Liver (tissue), 9 donors: Measurements from ENCODE around the gene KLK12. TPM values are rescaled to one million over a fixed set of nuclear protein-coding genes. Genes with fewer than 3 reads are reported as not detected.

Experiments
- DNase-seq: peaks from one replicate; pipeline ENCODE4 v3.0.0-alpha.2; 2017; ENCODE audit warnings: low spot score
- H3K27ac ChIP-seq, 2 donors: one replicate each; pipeline ENCODE4 v1.7.0; 2013; ENCODE audit warnings: inconsistent platforms in 2 of 2, low read length in 2 of 2, control low read depth in 1 of 2, low read depth in 1 of 2, mild to moderate bottlenecking in 1 of 2
- H3K27me3 ChIP-seq, 4 donors: one replicate each; pipeline versions ENCODE4 v1.6.1 to v1.7.0; 2013; ENCODE audit warnings: low read length in 3 of 4, inconsistent platforms in 1 of 4, mild to moderate bottlenecking in 1 of 4, moderate library complexity in 1 of 4; ENCODE audit not compliant: control insufficient read depth in 4 of 4, insufficient read depth in 4 of 4
- H3K36me3 ChIP-seq, 4 donors: one replicate each; pipeline versions ENCODE4 v1.6.1 to v1.7.0; 2013; ENCODE audit warnings: low read length in 3 of 4, mild to moderate bottlenecking in 3 of 4, low read depth in 1 of 4, moderate library complexity in 1 of 4; ENCODE audit not compliant: control insufficient read depth in 4 of 4, insufficient read depth in 3 of 4
- H3K4me1 ChIP-seq, 4 donors: one replicate each; pipeline versions ENCODE4 v1.6.1 to v1.7.0; 2013; ENCODE audit warnings: low read length in 3 of 4, mild to moderate bottlenecking in 3 of 4, moderate library complexity in 1 of 4; ENCODE audit not compliant: control insufficient read depth in 4 of 4, insufficient read depth in 4 of 4
- H3K4me3 ChIP-seq, 3 donors: one replicate each; pipeline versions ENCODE4 v1.6.1 to v1.7.0; 2013; ENCODE audit warnings: low read length in 3 of 3, control low read depth in 1 of 3, low read depth in 1 of 3, mild to moderate bottlenecking in 1 of 3
- H3K9ac ChIP-seq, 2 donors: one replicate each; pipeline ENCODE4 v1.7.0; 2013; ENCODE audit warnings: low read length in 2 of 2, mild to moderate bottlenecking in 2 of 2, moderate library complexity in 2 of 2, control low read depth in 1 of 2, low read depth in 1 of 2
- H3K9me3 ChIP-seq, 4 donors: one replicate each; pipeline versions ENCODE4 v1.6.1 to v1.7.0; 2013; ENCODE audit warnings: low read length in 3 of 4; ENCODE audit not compliant: control insufficient read depth in 4 of 4
- FOXA1 ChIP-seq: IDR thresholded peaks from 2 replicates; pipeline ENCODE4 v1.6.1; 2016; ENCODE audit warnings: antibody characterized with exemption
- GABPA ChIP-seq, 2 donors: IDR thresholded peaks in 1 of 2; conservative IDR thresholded peaks in 1 of 2; 2 replicates each; pipeline ENCODE4 v1.6.1; 2016; ENCODE audit warnings: antibody characterized with exemption in 2 of 2, mild to moderate bottlenecking in 1 of 2, moderate library complexity in 1 of 2
- HNF4A ChIP-seq, 2 donors: conservative IDR thresholded peaks; 2 replicates each; pipeline ENCODE4 v1.6.1; 2016; ENCODE audit warnings: antibody characterized with exemption in 2 of 2, mild to moderate bottlenecking in 2 of 2
- NR2F2 ChIP-seq: IDR thresholded peaks from 2 replicates; pipeline ENCODE4 v1.6.1; 2016; ENCODE audit warnings: antibody characterized with exemption
- RAD21 ChIP-seq, 2 donors: IDR thresholded peaks; 2 replicates each; pipeline ENCODE4 v1.6.1; 2016; ENCODE audit warnings: antibody characterized with exemption in 2 of 2, mild to moderate bottlenecking in 2 of 2
- SP1 ChIP-seq: IDR thresholded peaks from 2 replicates; pipeline ENCODE4 v1.6.1; 2018; ENCODE audit warnings: antibody characterized with exemption, mild to moderate bottlenecking
- WGBS: extraction: QIAGEN DNeasy Blood & Tissue Kit; methylation state at CpG from one replicate; pipeline ENCODE4 v1.1.7; 2013; 5-methylcytosine and 5-hydroxymethylcytosine counted together
- polyA plus RNA-seq, 2 donors: library from polyadenylated mRNA; stranded (reverse) in 1 of 2; unstranded in 1 of 2; fragments of 200-250 nt in 1 of 2; fragments of >200 nt in 1 of 2; fragmentation: Nextera tagmentation in 1 of 2; extraction: Ambion mirVana in 1 of 2; gene quantifications; one replicate each; pipeline versions ENCODE4 v1.2.1 to v1.2.3, GENCODE V29; 2013 to 2015
- total RNA-seq, 2 donors: library from RNA; depleted of rRNA; stranded (reverse); fragments of >200 nt; gene quantifications; one replicate each; pipeline ENCODE4 v1.2.3, GENCODE V29; 2014
- TF ChIP-seq, protein P1 (sequence below): IDR thresholded peaks from 2 replicates; pipeline ENCODE4 v1.6.1; 2016; ENCODE audit warnings: antibody characterized with exemption
- TF ChIP-seq, protein P2 (sequence below): IDR thresholded peaks from 2 replicates; pipeline ENCODE4 v1.6.1; 2016; ENCODE audit warnings: antibody characterized with exemption, mild to moderate bottlenecking
- TF ChIP-seq, protein P3 (sequence below): IDR thresholded peaks from 2 replicates; pipeline ENCODE4 v1.6.1; 2016; ENCODE audit warnings: antibody characterized with exemption
- TF ChIP-seq, protein P4 (sequence below): IDR thresholded peaks from 2 replicates; pipeline ENCODE4 v1.6.1; 2016; ENCODE audit warnings: antibody characterized with exemption
- TF ChIP-seq, protein P5 (sequence below): fragments of 150-350 bp; IDR thresholded peaks from 2 replicates; pipeline ENCODE4 v1.5.1; 2017; ENCODE audit warnings: improper control_type of control experiment, low read depth, low read length; ENCODE audit not compliant: missing input control
- donor health status: healthy.
- donor health status: healthy.
- donor health status: healthy.
- donor health status: healthy.
- donor health status: healthy.

KLK12 gene
- total and polyA plus RNA-seq, 4 donors, result not detected

DNA sequence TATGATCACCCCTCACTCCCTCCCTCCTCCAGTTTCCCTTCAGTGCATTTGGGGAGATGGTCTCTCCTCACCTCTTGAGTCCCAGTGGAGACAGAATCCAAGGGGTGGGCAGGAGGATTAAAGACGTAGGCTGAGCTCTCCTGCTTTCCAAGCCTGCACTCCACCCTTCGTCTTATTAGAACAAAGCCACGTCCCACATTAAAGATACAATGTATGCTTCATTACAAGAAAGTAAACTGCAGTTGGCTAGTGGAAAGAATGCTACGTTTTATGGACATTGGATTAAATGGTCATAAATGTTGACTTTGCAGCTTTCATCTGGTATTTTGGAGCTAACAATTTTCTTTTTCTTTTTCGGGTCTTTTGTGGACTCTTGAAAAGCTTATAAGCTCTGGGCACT, 6.9 kb downstream of the KLK12 start:
- H3K4me3 ChIP-seq, result no peak overlapping the region
- H3K4me1 ChIP-seq, result no peaks in the 10 kb centered on the region
- DNase-seq, result no peak
- 54% methylated on average over 5 of the region's 5 CpGs for WGBS
- TF ChIP-seq NR2F2, result no peak
- TF ChIP-seq, protein P1, sequence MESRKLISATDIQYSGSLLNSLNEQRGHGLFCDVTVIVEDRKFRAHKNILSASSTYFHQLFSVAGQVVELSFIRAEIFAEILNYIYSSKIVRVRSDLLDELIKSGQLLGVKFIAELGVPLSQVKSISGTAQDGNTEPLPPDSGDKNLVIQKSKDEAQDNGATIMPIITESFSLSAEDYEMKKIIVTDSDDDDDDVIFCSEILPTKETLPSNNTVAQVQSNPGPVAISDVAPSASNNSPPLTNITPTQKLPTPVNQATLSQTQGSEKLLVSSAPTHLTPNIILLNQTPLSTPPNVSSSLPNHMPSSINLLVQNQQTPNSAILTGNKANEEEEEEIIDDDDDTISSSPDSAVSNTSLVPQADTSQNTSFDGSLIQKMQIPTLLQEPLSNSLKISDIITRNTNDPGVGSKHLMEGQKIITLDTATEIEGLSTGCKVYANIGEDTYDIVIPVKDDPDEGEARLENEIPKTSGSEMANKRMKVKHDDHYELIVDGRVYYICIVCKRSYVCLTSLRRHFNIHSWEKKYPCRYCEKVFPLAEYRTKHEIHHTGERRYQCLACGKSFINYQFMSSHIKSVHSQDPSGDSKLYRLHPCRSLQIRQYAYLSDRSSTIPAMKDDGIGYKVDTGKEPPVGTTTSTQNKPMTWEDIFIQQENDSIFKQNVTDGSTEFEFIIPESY, result no peak
- TF ChIP-seq, protein P2, sequence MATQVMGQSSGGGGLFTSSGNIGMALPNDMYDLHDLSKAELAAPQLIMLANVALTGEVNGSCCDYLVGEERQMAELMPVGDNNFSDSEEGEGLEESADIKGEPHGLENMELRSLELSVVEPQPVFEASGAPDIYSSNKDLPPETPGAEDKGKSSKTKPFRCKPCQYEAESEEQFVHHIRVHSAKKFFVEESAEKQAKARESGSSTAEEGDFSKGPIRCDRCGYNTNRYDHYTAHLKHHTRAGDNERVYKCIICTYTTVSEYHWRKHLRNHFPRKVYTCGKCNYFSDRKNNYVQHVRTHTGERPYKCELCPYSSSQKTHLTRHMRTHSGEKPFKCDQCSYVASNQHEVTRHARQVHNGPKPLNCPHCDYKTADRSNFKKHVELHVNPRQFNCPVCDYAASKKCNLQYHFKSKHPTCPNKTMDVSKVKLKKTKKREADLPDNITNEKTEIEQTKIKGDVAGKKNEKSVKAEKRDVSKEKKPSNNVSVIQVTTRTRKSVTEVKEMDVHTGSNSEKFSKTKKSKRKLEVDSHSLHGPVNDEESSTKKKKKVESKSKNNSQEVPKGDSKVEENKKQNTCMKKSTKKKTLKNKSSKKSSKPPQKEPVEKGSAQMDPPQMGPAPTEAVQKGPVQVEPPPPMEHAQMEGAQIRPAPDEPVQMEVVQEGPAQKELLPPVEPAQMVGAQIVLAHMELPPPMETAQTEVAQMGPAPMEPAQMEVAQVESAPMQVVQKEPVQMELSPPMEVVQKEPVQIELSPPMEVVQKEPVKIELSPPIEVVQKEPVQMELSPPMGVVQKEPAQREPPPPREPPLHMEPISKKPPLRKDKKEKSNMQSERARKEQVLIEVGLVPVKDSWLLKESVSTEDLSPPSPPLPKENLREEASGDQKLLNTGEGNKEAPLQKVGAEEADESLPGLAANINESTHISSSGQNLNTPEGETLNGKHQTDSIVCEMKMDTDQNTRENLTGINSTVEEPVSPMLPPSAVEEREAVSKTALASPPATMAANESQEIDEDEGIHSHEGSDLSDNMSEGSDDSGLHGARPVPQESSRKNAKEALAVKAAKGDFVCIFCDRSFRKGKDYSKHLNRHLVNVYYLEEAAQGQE, result no peak
- no peak for TF ChIP-seq GABPA (IDR thresholded peaks at IDR 0.05 in 1 of 2, conservative IDR thresholded peaks at IDR 0.05 in 1 of 2)
- no peak for TF ChIP-seq SP1
- TF ChIP-seq FOXA1, result no peak
- TF ChIP-seq, protein P3, sequence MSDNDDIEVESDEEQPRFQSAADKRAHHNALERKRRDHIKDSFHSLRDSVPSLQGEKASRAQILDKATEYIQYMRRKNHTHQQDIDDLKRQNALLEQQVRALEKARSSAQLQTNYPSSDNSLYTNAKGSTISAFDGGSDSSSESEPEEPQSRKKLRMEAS, result no peak
- no peak for TF ChIP-seq RAD21 (IDR thresholded peaks at IDR 0.05)
- TF ChIP-seq, protein P4, sequence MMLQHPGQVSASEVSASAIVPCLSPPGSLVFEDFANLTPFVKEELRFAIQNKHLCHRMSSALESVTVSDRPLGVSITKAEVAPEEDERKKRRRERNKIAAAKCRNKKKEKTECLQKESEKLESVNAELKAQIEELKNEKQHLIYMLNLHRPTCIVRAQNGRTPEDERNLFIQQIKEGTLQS, result no peak
- TF ChIP-seq HNF4A (conservative IDR thresholded peaks at IDR 0.05), result no peak
- TF ChIP-seq, protein P5, sequence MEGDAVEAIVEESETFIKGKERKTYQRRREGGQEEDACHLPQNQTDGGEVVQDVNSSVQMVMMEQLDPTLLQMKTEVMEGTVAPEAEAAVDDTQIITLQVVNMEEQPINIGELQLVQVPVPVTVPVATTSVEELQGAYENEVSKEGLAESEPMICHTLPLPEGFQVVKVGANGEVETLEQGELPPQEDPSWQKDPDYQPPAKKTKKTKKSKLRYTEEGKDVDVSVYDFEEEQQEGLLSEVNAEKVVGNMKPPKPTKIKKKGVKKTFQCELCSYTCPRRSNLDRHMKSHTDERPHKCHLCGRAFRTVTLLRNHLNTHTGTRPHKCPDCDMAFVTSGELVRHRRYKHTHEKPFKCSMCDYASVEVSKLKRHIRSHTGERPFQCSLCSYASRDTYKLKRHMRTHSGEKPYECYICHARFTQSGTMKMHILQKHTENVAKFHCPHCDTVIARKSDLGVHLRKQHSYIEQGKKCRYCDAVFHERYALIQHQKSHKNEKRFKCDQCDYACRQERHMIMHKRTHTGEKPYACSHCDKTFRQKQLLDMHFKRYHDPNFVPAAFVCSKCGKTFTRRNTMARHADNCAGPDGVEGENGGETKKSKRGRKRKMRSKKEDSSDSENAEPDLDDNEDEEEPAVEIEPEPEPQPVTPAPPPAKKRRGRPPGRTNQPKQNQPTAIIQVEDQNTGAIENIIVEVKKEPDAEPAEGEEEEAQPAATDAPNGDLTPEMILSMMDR, result no peak
- peaks cover 0 to 8% (median 0%) of the 10 kb centered on the region in 4 donors for H3K27me3 ChIP-seq
- peaks cover 0 to 3% (median 0%) of the 10 kb centered on the region in 4 donors for H3K9me3 ChIP-seq
- H3K36me3 ChIP-seq, result no peaks in the 10 kb centered on the region
- no peak overlapping the region for H3K27ac ChIP-seq
- no peak overlapping the region for H3K9ac ChIP-seq

DNA sequence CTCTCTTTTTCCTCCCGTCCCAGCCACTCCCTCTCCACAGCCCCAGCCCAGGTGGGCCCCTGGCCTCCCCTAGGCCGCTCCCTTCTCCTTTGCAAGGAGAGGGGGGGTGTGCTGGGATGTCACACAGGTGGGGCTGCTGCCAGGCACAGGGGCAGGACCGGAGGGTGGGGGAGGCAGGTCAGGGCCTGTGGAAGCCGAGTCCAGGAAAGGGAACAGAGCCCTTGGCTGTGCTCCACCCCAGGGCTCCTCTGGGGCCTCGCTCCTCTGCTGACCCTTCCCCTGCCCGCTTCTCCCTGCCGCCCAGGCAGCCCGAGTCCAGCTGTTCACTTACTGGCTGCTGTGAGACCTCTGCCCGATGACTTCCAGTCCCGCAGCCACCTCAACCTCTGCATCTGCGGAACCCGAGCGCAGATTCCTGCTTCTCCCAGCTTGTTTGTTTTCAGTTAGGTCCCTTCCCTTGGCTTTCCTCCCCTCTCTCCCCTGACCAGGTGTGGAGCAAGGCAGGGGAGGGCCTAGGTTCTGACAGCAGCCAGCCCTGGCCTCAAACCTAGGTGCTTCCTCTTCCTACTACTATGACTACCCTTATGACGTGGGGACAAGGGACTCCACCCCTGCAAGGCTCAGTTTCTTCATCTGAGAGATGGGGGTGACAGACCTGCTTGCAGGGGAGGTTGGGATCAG, 7.5 kb downstream of the KLK12 start:
- Histone ChIP-seq H3K36me3 (no peaks in the 10 kb centered on the region), H3K27me3 (peaks cover 0 to 8% (median 0%) of the 10 kb centered on the region in 4 donors), H3K9ac (no peak overlapping the region), H3K4me1 (no peaks in the 10 kb centered on the region), H3K27ac (no peak overlapping the region), H3K4me3 (no peak overlapping the region), H3K9me3 (peaks cover 0 to 3% (median 0%) of the 10 kb centered on the region in 4 donors)
- TF ChIP-seq, protein P5, result no peak
- no peak for TF ChIP-seq HNF4A (conservative IDR thresholded peaks at IDR 0.05)
- TF ChIP-seq, protein P4, result no peak
- WGBS, result 37% methylated on average over 14 of the region's 14 CpGs
- no peak for DNase-seq
